Measurements from ENCODE around the gene OTOGL.
A peak's percentile ranks its signal among the peaks of the same experiment; 100 is the strongest.
"Not testable (repeated sequence)": the region's sequence is repeated elsewhere in the genome, so short reads cannot be mapped to it uniquely, and the experiment has no call there.

Gene OTOGL

GRCh38 chr12:80233926-80234325 lies 134.6 kb downstream of the OTOGL start:
- no peak for DNase-seq

GRCh38 chr12:80234667-80235066 lies 135.3 kb downstream of the OTOGL start:
- no peak for DNase-seq

GRCh38 chr12:80235944-80236343 lies 136.6 kb downstream of the OTOGL start:
- no peak for DNase-seq

- DNase-seq, result no peak
These were observed 140.5 kb downstream of the OTOGL start for GRCh38 chr12:80239867-80240266.

GRCh38 chr12:80241576-80242273 lies 142.4 kb downstream of the OTOGL start:
- no peak for DNase-seq

- no peak for DNase-seq
These were observed 143.0 kb downstream of the OTOGL start for GRCh38 chr12:80242321-80242720.

GRCh38 chr12:80249581-80249980 lies 150.2 kb downstream of the OTOGL start:
- DNase-seq, result not testable (repeated sequence)

GRCh38 chr12:80257920-80258319 lies 158.6 kb downstream of the OTOGL start:
- no peak for DNase-seq

GRCh38 chr12:80260269-80260668 lies 160.9 kb downstream of the OTOGL start:
- no peak for DNase-seq

GRCh38 chr12:80261403-80261802 lies 162.1 kb downstream of the OTOGL start:
- no peak for DNase-seq

GRCh38 chr12:80262346-80262745 lies 163.0 kb downstream of the OTOGL start:
- no peak for DNase-seq

- no peak for DNase-seq
These were observed 163.4 kb downstream of the OTOGL start for GRCh38 chr12:80262771-80263170.

- no peak for DNase-seq
These were observed 165.0 kb downstream of the OTOGL start for GRCh38 chr12:80264386-80264785.

- DNase-seq, result no peak
These were observed 165.6 kb downstream of the OTOGL start for GRCh38 chr12:80264891-80265290.

- no peak for DNase-seq
These were observed 169.8 kb downstream of the OTOGL start for GRCh38 chr12:80268924-80269749.

- DNase-seq, result peak; percentile 62
These were observed 170.6 kb downstream of the OTOGL start for GRCh38 chr12:80269803-80270552.

- DNase-seq, result no peak
These were observed 172.4 kb downstream of the OTOGL start for GRCh38 chr12:80271780-80272179.

GRCh38 chr12:80272387-80272915 lies 173.1 kb downstream of the OTOGL start:
- no peak for DNase-seq

GRCh38 chr12:80273144-80273543 lies 173.8 kb downstream of the OTOGL start:
- no peak for DNase-seq

GRCh38 chr12:80277732-80278131 lies 178.4 kb downstream of the OTOGL start:
- DNase-seq, result no peak

GRCh38 chr12:80282226-80282625 lies 182.9 kb downstream of the OTOGL start:
- no peak for DNase-seq

- no peak for DNase-seq
These were observed 183.4 kb downstream of the OTOGL start for GRCh38 chr12:80282761-80283160.

- DNase-seq, result no peak
These were observed 191.9 kb downstream of the OTOGL start for GRCh38 chr12:80291108-80291754.

Measured in NCI-H1694 (cell line).